Stimulated activated CD8-positive, alpha-beta memory T cell treated with anti-CD3 and anti-CD28 coated beads, Interleukin-15, amount 100 ng/mL, for 24 hours (primary cell): ENCODE data around the gene AVL9.
"Not testable (repeated sequence)": the region's sequence is repeated elsewhere in the genome, so short reads cannot be mapped to it uniquely, and the experiment has no call there.

Experiments used
- DNase-seq: peaks from one replicate; pipeline ENCODE4 v3.0.0-alpha.2; 2020; ENCODE audit warnings: low read depth

The AVL9 gene

DNA sequence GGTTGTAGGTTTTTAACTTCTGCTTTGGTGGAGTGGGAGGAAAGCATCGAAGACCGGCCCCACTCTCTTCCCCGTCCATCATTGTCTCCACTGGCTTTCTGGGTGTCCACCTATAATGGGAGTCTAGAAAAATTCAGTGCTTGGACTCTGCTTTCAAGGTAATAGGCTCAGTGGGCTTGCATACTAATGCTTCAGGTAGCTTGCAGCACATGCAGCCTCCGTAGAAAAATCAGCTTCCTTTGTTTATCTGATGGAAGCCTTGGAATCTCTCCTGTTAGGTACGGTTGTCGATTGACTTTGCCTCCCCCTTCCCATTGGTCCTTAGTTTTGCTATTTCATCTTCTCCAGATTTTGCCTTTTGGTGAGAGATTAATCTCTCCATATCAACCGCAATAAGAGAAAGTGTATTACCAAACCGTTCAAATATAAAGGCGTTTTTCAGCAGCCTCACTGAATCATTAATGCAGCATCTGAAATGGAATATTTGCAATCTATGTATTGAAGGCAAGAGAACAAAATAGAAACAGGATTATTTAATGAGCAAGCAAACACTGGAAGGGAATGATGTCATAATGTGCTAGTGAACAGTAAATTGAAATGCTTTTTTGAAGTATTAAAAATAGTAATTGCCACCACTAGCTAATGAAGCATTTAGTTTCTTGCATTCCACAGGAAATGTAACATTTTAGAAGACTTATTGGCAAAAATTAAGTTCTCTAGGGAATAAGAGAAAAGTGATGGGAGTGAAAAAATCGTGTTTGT is 944 bp downstream of the AVL9 start:
- DNase-seq: no peak

DNA sequence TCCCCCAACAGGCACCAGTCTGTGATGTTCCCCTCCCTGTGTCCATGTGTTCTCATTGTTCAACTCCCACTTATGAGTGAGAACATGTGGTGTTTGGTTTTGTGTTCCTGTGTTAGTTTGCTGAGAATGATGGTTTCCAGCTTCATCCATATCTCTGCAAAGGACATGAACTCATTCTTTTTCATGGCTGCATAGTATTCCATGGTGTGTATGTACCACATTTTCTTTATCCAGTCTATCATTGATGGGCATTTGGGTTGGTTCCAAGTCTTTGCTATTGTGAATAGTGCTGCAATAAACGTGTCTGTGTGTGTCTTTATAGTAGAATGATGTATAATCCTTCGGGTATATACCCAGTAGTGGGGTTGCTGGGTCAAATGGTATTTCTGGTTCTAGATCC is 4.5 kb downstream of the AVL9 start:
- not testable (repeated sequence) for DNase-seq

DNA sequence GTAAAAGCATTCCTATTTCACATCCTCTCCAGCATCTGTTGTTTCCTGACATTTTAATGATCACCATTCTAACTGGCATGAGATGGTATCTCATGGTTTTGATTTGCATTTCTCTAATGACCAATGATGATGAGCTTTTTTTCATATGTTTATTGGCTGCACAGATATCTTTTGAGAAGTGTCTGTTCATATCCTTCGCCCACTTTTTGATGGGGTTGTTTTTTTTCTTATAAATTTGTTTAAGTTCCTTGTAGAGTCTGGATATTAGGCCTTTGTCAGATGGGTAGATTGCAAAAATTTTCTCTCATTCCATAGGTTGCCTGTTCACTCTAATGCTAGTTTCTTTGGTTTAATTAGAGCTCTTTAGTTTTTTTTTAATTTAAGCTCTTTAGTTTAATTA is 4.9 kb downstream of the AVL9 start:
- not testable (repeated sequence) for DNase-seq

DNA sequence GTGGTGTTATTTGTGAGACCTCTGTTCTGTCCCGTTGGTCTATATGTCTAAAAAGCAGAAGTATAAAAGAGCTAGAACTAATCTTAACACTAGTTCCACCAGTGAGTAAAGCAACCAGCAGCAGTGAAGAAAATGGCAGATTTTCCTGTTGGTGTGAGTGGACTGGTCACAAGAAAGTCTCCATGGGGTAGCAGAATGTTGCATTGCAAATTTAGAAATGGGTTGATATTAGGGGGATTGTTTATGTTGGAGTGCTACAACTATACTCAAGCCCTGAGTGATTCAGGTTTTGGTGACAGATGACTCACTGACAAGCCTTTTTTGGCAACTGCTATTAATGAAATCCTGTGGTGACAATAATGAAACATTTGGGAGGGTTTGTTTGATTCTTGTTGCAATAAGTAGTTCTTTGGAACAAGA is 5.6 kb downstream of the AVL9 start:
- no peak for DNase-seq

DNA sequence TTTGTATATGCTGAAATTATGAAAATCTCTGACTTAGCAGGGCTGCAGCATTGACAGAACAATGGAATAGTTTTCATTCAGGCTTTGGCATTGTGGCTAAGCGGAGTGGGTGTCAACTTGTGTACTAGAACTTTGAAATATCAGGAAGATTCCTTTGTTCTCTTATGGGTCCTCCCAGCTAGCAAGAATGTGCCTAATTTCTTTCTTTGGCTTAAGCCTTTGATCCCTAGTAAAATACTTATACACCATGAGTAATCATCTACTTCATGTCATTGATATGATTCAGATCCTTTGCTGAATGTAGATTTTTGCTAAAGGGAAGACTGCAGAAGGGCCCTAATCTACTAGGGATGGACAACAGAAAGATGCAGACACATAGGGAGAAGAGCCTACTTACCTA is 6.2 kb downstream of the AVL9 start:
- DNase-seq: no peak

DNA sequence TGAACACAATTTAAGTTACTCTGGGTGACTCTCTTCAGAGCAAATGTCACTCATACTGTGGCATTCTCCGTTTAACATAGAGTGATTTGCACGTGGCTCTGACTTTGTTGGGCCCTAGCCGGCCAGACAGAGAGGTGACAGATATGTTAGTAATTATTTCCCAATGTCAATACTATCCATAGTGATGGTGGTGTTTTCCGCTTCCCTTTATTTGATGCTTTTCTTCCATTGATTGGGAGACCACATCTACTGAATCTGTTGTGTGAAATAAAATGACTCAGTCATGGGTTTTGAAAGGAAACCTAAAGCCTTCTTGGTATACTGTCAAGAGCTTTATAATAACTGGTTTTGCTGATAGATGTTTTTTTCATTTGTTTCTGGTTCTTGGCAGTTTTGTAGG is 7.4 kb downstream of the AVL9 start:
- DNase-seq: no peak

DNA sequence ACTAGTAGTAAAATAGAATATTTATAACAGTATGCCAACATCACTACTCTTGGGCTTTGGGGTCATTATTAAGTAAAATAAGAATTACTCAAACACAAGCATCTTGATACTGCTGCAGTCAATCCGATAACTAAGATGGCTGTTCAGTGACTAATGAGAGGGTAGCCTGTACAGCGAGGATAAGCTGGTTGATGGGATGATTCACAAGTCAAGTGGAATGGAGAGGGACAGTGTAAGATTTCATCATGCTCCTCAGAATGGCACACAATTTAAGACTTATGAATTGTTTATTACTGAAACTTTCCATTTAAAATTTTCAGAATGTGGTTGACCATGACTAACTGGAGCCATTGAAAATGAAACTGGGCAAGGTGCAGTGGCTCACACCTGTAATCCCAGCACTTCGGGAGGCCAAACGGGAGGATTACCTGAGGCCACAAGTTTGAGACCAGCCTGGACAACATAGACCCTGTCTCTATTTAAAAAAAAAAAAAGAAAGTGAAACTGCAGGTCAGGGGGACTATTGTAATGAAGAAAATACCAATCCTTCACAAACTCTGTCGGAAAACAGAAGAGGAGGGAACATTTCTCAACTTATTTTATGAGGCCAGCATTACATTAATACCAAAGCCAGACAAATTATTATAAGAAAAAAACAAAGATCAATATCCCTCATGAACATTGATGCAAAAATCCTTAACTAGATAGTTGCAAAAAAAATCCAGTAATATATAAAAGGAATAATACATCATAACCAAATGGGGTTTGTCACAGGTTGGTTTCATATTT is 11.2 kb downstream of the AVL9 start:
- DNase-seq: no peak

DNA sequence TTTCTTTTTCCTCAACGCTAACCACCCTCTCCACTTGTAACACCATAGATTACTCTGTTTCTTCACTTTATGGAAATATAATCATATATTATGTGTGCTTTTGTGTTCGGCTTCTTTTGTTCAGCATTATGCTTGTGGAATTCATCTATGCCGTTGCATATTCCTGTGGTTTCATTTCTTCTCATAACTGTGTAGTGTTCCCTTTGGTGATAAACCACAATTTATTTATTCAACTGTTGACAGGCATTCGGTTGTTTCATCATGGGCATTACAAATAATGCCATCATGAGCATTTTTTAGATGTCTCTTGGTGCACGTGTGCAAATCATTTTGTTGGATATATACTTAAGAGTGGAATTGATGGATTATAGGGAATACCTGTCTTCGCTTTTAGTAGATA is 12.1 kb downstream of the AVL9 start:
- no peak for DNase-seq

DNA sequence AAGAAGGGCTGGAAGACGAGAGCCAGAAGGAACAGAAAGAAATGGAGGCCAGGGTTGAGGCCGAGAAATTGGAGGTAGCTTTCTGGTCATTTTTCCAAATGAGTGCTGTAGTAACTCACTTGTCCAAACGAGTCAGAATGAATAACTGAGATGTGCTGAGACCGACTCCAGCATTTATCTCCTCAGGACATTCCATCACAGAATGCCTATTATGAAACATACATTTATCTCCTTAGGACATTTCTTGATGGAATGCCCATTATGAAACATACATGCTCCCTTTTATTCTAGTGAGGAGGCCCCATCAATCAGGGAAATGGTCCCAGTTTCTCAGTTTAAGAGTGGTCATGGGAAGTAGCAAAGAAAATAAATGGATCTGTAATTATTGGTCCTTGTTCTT is 16.5 kb downstream of the AVL9 start:
- no peak for DNase-seq

DNA sequence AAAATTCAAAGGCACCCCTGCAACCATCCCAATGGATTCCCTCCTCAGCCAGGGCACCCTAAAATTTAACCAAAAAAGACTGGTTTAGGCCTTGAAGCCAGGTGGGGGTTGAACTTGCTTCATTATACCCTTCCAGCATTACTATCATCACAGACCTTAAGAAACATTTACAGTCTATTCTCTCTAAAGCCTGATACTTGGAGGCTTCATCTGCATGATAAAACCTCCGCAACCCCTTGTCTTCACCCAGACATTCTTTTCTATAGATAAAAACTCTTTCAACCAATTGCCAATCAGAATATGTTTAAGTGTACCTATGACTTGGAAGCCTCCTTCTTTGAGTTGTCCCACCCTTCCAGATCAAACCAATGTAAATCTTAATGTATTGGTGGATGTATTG is 17.9 kb downstream of the AVL9 start:
- DNase-seq: no peak

DNA sequence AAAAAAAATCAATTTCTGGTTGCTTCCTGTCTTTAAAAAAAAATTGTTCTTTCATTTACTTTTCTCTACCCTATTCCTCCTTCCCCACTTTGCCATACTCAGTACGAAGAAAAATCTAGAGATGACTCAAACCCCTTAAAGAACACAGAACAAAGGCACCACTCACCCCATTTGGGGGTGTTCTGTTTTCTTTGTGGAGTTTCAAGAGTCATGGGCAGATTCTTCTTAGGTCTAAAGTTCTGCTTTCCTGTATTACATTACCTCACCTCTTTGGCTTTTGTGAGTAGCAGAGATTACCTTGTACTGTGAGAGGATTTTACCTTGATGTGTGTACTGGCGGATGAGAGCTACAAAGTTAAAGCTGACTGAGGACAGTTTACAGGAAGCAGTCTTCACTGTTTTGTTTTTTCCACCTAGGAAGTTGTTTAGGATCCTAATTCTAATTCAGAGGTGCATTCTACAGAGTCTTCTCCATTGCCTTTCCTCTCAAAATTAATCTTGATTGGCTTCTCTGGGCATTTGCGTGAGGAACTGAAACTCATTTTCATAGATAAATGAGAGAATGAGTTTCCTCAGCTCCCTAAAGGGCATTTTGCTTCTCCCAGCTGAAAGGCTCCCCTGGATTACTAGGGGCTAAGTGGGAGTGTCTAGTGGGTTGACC is 20.7 kb downstream of the AVL9 start:
- no peak for DNase-seq

DNA sequence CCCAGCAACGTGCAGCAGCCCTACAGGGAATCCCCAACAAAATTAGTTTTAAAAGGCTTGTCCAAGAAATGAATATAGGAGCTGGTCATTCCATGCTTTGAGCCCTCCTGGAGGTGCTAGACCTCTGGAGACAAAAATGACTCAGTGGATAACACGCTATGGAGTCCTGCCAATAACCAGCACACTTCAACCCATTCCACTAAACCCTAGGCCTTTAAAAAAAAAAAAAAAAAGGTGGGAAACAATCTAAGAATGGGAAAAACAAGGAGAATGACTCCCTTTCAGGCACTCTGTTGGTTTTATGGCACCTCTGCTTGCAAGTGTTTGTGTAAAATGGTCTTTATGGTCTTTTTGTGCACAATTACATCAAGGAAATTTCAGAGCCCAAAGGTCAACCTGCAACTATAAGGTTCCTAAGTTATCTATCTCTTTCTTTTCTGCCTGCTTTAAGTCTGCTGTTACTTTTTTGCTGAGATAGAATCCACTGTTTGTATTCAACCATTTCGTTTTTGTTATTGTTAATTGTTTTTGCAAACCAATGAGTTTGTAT is 21.3 kb downstream of the AVL9 start:
- no peak for DNase-seq

DNA sequence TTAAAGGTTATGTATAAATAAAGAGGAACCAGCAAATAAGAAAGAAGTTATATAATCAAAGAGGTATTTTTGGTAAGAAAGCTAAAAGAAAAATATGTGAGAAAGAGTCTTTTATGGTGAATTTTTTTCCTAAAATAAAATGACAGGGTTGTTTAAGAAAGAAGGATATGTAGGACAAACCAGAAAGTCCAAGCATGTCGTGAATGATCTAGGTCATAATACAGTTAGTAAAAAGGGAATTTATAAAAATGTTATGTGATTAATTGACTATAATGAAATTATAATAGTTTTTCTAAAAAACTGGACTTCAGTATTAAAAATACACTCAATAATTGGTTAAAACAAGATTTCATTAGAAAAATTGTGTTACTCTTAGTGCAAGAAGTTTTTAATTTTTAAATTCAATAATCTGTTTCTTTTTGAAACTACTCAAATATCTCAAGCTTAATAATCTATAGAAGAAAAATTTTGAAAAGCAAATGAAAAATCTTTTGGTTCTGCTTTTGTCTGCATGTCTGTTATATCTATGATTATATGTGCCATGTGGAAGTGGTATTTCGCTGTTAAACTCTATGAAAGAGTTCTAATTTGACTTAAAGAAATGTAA is 23.3 kb downstream of the AVL9 start:
- no peak for DNase-seq

DNA sequence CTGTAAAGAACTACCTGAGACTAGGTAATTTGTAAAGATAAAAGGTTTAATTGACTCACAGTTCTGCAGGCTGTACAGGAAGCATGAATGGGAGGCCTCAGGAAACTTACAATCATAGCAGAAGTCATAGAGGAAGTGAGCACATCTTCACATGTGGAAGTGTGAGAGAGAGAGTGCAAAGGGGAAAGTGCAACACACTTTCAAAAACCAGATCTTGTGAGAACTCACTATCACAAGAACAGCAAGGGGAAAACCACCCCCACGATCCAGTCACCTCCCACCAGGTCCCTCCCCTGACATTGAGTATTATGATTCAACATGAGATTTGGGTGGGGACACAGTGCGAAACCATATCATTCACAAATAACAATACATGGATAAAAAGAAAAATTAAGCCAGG is 24.5 kb downstream of the AVL9 start:
- no peak for DNase-seq

DNA sequence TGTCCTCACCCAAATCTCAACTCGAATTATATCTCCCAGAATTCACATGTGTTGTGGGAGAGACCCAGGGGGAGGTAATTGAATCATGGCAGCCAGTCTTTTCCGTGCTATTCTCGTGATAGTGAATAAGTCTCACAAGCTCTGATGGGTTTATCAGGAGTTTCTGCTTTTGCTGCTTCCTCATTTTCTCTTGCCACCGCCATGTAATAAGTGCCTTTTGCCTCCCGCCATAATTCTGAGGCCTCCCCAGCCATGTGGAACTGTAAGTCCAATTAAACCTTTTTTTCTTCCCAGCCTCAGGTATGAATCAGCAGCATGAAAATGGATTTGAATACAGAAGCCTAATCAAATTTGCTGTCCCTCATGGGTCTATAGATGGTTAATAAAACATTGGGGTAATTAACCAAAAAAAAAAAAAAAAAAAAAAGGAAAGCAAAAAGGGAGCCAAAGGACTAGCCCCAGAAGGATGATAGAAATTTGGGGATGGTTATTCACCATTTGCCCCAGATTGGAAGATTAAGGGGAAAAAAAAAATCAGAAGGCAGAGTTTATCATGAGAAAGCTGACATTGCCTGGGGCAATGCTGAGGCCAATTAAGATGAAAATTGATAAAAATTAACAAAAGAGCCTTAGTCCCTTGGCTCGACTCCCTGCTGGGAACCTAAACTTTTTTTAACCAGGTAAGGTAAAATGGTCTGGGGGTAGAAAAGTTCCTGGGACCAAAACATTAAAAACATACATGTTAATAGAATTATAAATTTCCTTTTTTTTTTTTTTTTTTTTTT is 27.6 kb downstream of the AVL9 start:
- DNase-seq: no peak

DNA sequence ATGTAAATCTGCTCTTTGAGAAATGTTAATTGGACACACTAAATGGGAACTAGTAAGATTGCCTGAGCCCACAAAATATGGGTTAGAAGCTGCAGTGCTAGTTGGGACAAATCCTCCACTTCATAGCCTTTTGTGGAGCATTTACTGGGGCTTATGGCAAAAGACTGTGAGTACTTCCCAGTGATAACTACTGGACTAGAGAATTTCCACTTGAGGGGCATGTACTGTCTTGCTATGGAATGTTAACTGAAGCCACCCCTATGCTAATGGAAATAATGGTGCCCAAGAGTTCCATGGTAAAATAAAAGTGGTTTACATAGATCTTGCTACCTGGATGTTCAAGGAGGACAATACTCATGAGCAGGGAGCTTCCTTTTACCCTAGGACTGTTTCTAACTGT is 29.3 kb downstream of the AVL9 start:
- DNase-seq: no peak

DNA sequence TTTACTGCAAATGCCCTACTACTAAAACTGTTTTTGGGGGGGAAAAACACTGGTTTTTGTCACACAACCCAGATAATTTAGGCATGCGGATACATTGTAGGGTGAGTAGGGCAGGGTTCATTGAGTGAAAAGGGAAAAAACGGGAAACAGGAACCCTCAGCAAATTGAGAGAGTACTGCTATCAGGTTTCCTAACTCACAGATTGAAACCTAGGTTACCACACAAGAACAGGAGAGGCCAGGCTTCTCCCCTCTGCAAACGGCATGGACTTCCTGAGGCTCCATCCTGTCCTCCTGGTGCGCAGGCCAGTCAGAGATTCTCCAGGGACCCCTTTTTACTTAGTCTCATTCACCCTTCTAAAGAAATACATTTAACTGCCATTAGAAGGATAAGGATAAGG is 30.6 kb downstream of the AVL9 start:
- no peak for DNase-seq

DNA sequence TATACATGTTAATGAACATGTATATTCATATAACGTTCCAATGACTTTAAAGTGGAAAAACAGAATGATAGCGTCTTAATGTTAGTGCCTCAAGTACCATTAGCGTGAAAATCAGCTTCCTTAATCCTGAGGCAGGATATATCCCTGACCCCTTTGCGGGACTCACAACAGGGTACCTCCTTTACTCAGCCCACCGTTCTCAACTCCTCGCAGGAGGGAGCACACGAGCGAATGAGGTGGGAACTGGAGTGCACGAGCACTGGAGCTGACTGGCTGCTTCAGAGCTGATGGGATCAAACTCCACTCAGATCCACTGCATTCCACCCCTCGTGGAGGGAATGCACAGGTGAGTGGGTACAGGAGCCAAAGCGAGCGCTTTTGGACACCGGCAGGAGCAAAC is 36.1 kb downstream of the AVL9 start:
- no peak for DNase-seq

DNA sequence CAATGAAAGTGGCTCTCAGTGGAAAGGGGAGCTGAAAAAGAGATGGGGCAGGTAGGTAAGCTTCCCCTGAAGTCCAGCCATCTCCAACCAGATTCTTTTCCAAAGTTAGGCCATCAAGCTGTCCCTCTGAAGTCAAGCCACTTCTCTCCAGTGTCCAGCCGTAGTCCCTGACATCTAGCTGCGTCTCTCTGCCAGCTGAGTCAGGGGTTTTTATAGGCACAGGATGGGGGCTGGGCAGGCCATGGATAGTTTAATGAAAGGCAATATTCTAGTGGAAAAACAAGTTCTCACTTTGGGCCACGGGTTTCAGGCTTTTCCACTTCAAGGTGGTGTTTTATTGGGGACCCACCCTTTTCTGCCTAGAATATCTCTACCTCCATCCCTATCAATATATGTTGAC is 36.8 kb downstream of the AVL9 start:
- DNase-seq: no peak

DNA sequence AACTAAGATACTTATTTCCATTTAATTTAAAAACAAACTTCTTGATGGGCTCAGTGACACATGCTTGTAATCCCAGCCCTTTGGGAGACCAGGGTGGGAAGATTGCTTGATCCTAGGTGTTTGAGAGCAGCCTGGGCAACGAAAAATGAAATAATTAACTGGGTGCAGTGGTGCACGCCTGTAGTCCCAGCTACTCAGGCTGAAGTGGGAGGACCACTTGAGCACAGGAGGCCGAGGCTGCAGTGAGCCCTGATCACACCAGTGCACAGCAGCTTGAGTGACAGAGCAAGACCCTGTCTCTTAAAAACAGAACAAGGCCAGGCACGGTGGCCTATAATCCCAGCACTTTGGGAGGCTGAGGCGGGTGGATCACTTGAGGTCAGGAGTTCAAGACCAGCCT is 37.4 kb downstream of the AVL9 start:
- no peak for DNase-seq

DNA sequence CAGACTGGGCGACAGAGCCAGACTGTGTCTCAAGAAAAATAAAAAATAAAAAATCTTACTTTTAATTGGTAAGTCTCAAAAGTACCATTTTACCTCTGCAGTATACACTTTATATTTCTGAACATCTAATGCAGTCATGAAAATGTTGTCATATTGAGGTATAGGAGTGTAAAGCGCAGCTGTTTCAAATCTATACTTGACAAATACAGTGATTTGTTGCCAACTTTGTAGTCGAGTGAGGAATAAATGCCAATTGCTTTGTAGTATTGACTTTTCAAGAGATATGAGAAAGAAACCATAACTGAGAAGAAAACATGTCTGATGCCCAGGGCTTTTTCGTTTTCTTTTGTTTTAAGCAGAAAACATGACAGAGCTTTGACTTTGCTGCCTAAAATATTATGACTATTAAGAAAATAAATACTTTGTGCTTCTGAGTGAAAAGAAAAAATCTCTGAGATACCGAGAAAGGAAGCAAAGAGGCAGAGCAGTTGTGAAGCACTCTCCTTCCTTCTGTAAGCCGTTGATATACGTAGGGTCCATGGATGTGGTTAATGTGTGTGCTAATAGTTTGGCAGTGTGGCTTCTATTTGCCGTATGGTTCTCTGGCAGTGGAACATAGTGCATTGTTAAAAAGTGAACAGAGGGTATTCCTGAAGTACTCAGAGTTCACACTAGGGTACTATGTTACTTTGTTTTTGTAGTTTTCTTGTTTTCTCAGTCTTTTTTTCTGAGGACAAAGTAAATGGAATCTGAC is 38.2 kb downstream of the AVL9 start:
- DNase-seq: no peak
